Trophoblast cell (in vitro differentiated cells and primary cell): ENCODE data around the gene MEX3A.

ENCODE experiments used
- DNase-seq, 2 donors: peaks; one replicate each; pipeline ENCODE4 v3.0.0-alpha.2; 2016
- H2AFZ ChIP-seq: 2 replicates; pipeline ENCODE4 v1.6.1; 2013; ENCODE audit warnings: low read length, moderate library complexity, mild to moderate bottlenecking; ENCODE audit not compliant: insufficient read depth, poor library complexity
- H2AK5ac ChIP-seq: 2 replicates; pipeline ENCODE4 v1.6.1; 2013; ENCODE audit warnings: mild to moderate bottlenecking, low read length
- H2BK120ac ChIP-seq: 2 replicates; pipeline ENCODE4 v1.6.1; 2013; ENCODE audit warnings: low read length, mild to moderate bottlenecking, moderate library complexity; ENCODE audit not compliant: insufficient read depth, poor library complexity
- H2BK12ac ChIP-seq: 2 replicates; pipeline ENCODE4 v1.6.1; 2013; ENCODE audit warnings: mild to moderate bottlenecking, low read length, moderate library complexity
- H2BK5ac ChIP-seq: 2 replicates; pipeline ENCODE4 v1.6.1; 2013; ENCODE audit warnings: low read length, low read depth, moderate library complexity, mild to moderate bottlenecking; ENCODE audit not compliant: poor library complexity
- H3K14ac ChIP-seq: 2 replicates; pipeline ENCODE4 v1.6.1; 2013; ENCODE audit warnings: mild to moderate bottlenecking, low read length
- H3K18ac ChIP-seq: 2 replicates; pipeline ENCODE4 v1.6.1; 2013; ENCODE audit warnings: mild to moderate bottlenecking, low read length
- H3K23ac ChIP-seq: 2 replicates; pipeline ENCODE4 v1.6.1; 2013; ENCODE audit warnings: low read length
- H3K27ac ChIP-seq: 2 replicates; pipeline ENCODE4 v1.5.1; 2013; ENCODE audit warnings: low read depth, mild to moderate bottlenecking, inconsistent platforms, low read length, moderate library complexity
- H3K27me3 ChIP-seq: 2 replicates; pipeline ENCODE4 v1.6.1; 2013; ENCODE audit warnings: inconsistent platforms, mild to moderate bottlenecking, low read length, moderate library complexity; ENCODE audit not compliant: insufficient read depth
- H3K36me3 ChIP-seq, 2 experiments: 1 replicate in 1 of 2; 2 replicates in 1 of 2; pipeline ENCODE4 v1.6.1; 2013; ENCODE audit warnings: low read length in 2 of 2, mild to moderate bottlenecking in 2 of 2, moderate library complexity in 1 of 2; ENCODE audit not compliant: insufficient read depth in 2 of 2, control insufficient read depth in 1 of 2
- H3K4ac ChIP-seq: 2 replicates; pipeline ENCODE4 v1.6.1; 2013; ENCODE audit warnings: low read depth, mild to moderate bottlenecking, low read length, moderate library complexity
- H3K4me1 ChIP-seq, 2 experiments: 1 replicate in 1 of 2; 2 replicates in 1 of 2; pipeline ENCODE4 v1.6.1; 2013; ENCODE audit warnings: low read length in 2 of 2, mild to moderate bottlenecking in 2 of 2, moderate library complexity in 1 of 2; ENCODE audit not compliant: insufficient read depth in 2 of 2, control insufficient read depth in 1 of 2
- H3K4me2 ChIP-seq: 2 replicates; pipeline ENCODE4 v1.6.1; 2013; ENCODE audit warnings: inconsistent platforms, mild to moderate bottlenecking, low read length, moderate library complexity
- H3K4me3 ChIP-seq: 2 replicates; pipeline ENCODE4 v1.5.1; 2013; ENCODE audit warnings: mild to moderate bottlenecking, low read depth, low read length, inconsistent platforms
- H3K79me1 ChIP-seq: one replicate; pipeline ENCODE4 v1.6.1; 2013; ENCODE audit warnings: low read length
- H3K79me2 ChIP-seq: 2 replicates; pipeline ENCODE4 v1.6.1; 2013; ENCODE audit warnings: low read length, mild to moderate bottlenecking; ENCODE audit not compliant: control insufficient read depth, insufficient read depth, poor library complexity
- H3K9ac ChIP-seq: 2 replicates; pipeline ENCODE4 v1.6.1; 2013; ENCODE audit warnings: mild to moderate bottlenecking, low read length
- H3K9me3 ChIP-seq: 2 replicates; pipeline ENCODE4 v1.6.1; 2013; ENCODE audit warnings: low read depth, mild to moderate bottlenecking, control low read depth, inconsistent platforms, low read length; ENCODE audit not compliant: insufficient read depth
- H4K12ac ChIP-seq: 2 replicates; pipeline ENCODE4 v1.6.1; 2013; ENCODE audit warnings: low read depth, mild to moderate bottlenecking, low read length, moderate library complexity
- H4K8ac ChIP-seq: 2 replicates; pipeline ENCODE4 v1.6.1; 2013; ENCODE audit warnings: low read depth, mild to moderate bottlenecking, low read length, moderate library complexity
- H4K91ac ChIP-seq: one replicate; pipeline ENCODE4 v1.6.1; 2013; ENCODE audit warnings: low read depth, mild to moderate bottlenecking, low read length, moderate library complexity
- WGBS: extraction: QIAGEN DNeasy Blood & Tissue Kit; methylation state at CpG from one replicate; pipeline ENCODE4 v1.1.7; 2013; ENCODE audit warnings: missing lambda C conversion rate; ENCODE audit not compliant: insufficient read length, insufficient coverage; ENCODE audit errors: extremely low coverage; 5-methylcytosine and 5-hydroxymethylcytosine counted together

MEX3A gene

DNA sequence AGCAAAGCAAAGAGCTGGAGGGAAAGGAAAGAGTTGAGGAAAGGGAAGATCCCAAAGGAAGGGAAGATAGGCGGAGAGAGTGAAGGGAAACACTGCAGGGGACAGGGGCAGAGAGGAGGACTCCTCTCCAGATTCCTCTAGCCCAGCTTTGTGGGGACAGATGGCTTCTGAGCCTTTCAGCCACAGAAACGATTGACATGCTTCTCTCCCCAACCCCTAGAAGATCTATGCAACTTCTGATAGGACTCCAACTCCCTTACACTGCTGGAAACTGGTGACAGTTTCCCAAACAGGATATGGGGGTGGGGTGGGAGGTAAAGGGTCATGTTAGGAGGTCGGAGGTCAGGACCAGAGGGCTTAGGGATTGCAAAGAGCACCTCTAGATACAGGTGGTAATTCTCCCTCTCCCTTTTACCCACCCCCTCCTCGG is 6.5 kb downstream of the MEX3A start:
- Histone ChIP-seq H3K9ac (no peak overlapping the region), H2AK5ac (no peak overlapping the region), H4K8ac (no peak overlapping the region), H3K18ac (no peak overlapping the region), H2BK120ac (no peak overlapping the region), H3K79me1 (peaks cover 6% of the 10 kb centered on the region), H3K23ac (no peak overlapping the region), H3K9me3 (peaks cover 6% of the 10 kb centered on the region), H3K79me2 (peaks cover 22% of the 10 kb centered on the region), H3K27ac (no peak overlapping the region), H3K4me1 (peaks cover 13 to 26% of the 10 kb centered on the region in 2 experiments), H2AFZ (no peak overlapping the region), H3K36me3 (peaks cover 40 to 55% of the 10 kb centered on the region in 2 experiments), H2BK5ac (no peak overlapping the region), H3K4me3 (no peak overlapping the region), H3K4me2 (no peak overlapping the region), H3K4ac (no peak overlapping the region), H3K14ac (no peak overlapping the region), H2BK12ac (no peak overlapping the region), H4K12ac (no peak overlapping the region), H4K91ac (no peak overlapping the region), H3K27me3 (no peaks in the 10 kb centered on the region)
- no CpG with 5 or more reads among the region's 4 CpGs for WGBS
- no peak for DNase-seq

DNA sequence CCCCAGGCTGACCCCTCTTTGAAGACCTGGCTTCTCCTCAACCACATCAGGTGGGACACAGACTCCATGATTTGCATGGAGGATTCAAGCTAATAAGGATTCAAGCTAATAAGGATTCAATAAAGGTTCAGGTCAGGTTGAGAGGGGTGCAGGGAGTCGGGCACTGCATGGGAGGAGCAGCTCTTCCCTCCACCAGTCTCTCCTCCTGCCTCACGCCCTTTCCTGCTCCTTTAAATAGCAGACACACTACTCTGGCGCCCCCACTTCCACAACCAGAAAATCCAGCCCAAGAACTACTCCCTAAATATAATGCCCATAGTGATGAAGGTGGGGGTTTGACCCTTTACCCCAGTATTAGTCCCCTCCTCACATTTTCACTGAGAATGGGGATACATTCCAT is 7.1 kb downstream of the MEX3A start:
- Histone ChIP-seq H4K12ac (no peak overlapping the region), H3K36me3 (peaks cover 46 to 60% of the 10 kb centered on the region in 2 experiments), H2AFZ (no peak overlapping the region), H3K14ac (no peak overlapping the region), H3K23ac (no peak overlapping the region), H2BK120ac (no peak overlapping the region), H3K79me2 (peaks cover 15% of the 10 kb centered on the region), H3K9ac (no peak overlapping the region), H2BK12ac (no peak overlapping the region), H4K8ac (no peak overlapping the region), H4K91ac (no peak overlapping the region), H2AK5ac (no peak overlapping the region), H3K27ac (no peak overlapping the region), H3K4ac (no peak overlapping the region), H3K9me3 (peaks cover 6% of the 10 kb centered on the region), H3K4me3 (no peak overlapping the region), H3K79me1 (peaks cover under 1% of the 10 kb centered on the region), H3K4me2 (no peak overlapping the region), H3K4me1 (peaks cover 13 to 26% of the 10 kb centered on the region in 2 experiments), H3K18ac (no peak overlapping the region), H3K27me3 (no peaks in the 10 kb centered on the region), H2BK5ac (no peak overlapping the region)
- WGBS: no CpG with 5 or more reads among the region's 3 CpGs
- DNase-seq: no peak

DNA sequence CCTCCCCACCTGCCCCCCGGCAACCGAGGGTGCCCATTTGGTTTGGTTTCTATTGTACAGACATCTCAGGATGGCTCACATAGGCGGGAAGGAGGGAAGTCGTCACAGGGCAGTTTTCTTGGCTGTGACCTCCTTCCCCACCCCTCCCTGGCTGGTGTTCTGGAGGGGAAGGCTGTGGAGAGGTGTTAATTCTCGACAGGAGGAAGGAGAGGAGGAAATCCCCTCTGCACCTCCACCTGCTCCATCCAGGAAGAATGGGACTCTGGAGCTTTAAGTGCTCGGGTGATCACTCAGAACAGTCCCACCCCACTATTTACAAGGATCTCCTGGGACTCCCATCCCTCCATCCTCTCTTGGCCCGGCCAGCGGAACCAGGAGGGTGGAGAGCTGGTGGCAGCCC is 7.6 kb downstream of the MEX3A start:
- Histone ChIP-seq H3K9me3 (peaks cover 6% of the 10 kb centered on the region), H3K79me2 (peaks cover 10% of the 10 kb centered on the region), H3K27ac (no peak overlapping the region), H3K79me1 (no peaks in the 10 kb centered on the region), H2BK12ac (no peak overlapping the region), H3K9ac (no peak overlapping the region), H3K36me3 (peaks cover 49 to 65% of the 10 kb centered on the region in 2 experiments), H3K27me3 (no peaks in the 10 kb centered on the region), H3K23ac (no peak overlapping the region), H3K4me1 (peaks cover 12 to 23% of the 10 kb centered on the region in 2 experiments), H4K12ac (no peak overlapping the region), H2AK5ac (no peak overlapping the region), H2AFZ (no peak overlapping the region), H2BK5ac (no peak overlapping the region), H3K14ac (no peak overlapping the region), H3K4ac (no peak overlapping the region), H3K4me3 (no peak overlapping the region), H4K91ac (no peak overlapping the region), H3K4me2 (no peak overlapping the region), H3K18ac (no peak overlapping the region), H4K8ac (no peak overlapping the region), H2BK120ac (no peak overlapping the region)
- no peak for DNase-seq
- no CpG with 5 or more reads among the region's 8 CpGs for WGBS

DNA sequence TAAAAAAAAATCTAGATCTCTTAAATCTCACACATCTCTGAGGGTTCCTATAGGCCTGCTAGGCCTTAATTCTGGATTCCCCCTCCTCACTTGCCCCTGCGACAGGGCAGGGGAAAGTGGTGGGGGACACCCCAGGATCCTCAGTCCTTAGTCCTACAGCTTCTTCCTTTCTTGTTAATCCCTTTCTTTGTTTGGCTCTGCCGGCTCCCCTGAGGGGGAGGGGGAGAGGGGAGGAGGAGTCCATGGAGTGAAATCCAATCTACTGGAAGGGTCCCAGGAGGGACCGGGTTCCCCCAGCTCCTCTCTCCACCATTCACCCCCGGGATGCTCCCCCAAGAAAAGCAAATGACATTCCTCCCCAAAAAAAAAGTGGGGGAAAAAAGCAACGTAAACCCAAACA is 8.5 kb downstream of the MEX3A start:
- Histone ChIP-seq H2BK5ac (no peak overlapping the region), H4K12ac (no peak overlapping the region), H3K9ac (no peak overlapping the region), H3K4me2 (no peak overlapping the region), H3K27me3 (no peaks in the 10 kb centered on the region), H4K8ac (no peak overlapping the region), H3K18ac (no peak overlapping the region), H4K91ac (no peak overlapping the region), H3K4ac (no peak overlapping the region), H3K23ac (no peak overlapping the region), H3K79me1 (no peaks in the 10 kb centered on the region), H3K4me3 (no peak overlapping the region), H3K36me3 (peaks cover 50 to 62% of the 10 kb centered on the region in 2 experiments), H3K79me2 (peaks cover 6% of the 10 kb centered on the region), H2AFZ (no peak overlapping the region), H2AK5ac (no peak overlapping the region), H3K4me1 (peaks cover 8 to 17% of the 10 kb centered on the region in 2 experiments), H3K14ac (no peak overlapping the region), H3K9me3 (peaks cover 6% of the 10 kb centered on the region), H2BK12ac (no peak overlapping the region), H3K27ac (no peak overlapping the region), H2BK120ac (no peak overlapping the region)
- no CpG with 5 or more reads among the region's 5 CpGs for WGBS
- DNase-seq: no peak
